Measurements from ENCODE around the gene SDK2.
"Not testable (repeated sequence)": the region's sequence is repeated elsewhere in the genome, so short reads cannot be mapped to it uniquely, and the experiment has no call there.

The SDK2 gene

DNA sequence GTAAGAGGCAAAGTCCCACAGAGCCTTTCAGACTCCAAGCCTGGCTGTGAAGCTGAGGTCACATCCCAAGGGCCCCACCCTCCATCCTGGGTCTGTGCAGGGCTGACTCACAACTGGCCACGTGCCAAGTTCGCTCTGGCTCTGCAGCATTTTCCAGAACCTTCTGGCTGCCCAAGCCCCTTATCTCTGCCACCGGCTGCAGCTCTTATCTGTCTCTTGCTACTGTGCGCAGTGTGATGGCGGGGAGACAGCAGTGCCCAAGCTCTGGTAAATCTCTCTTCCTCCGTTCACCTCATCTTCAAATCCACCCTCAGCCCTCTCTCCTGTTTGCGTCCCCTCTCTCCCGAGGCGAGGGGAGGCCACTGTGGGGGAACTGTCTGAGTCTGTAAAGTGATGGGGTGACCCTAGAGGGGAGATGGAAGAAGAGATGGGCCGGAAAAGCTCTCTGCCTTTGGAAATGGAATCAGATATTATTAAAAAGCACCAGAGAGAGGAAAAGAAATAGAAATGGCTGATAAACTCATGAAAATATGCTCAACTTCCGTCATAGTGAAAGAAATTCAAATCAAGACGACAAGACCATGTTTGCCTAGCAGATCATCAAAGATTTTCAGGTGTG is 169.8 kb downstream of the SDK2 start:
- no peak for FAIRE-seq

DNA sequence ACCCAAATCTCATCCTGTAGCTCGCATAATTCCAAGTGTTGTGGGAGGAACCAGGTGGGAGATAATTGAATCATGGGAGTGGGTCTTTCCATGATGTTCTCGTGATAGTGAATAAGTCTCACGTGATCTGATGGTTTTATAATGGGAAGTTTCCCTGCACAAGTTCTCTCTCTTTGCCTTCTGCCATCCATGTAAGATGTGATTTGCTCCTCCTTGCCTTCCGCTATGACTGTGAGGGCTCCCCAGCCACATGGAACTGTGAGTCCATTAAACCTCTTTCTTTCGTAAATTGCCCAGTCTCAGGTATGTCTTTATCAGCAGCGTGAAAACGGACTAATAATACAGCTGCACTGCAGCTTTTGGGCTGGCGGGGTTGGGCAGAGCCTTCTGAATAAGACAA is 171.5 kb downstream of the SDK2 start:
- not testable (repeated sequence) for FAIRE-seq

DNA sequence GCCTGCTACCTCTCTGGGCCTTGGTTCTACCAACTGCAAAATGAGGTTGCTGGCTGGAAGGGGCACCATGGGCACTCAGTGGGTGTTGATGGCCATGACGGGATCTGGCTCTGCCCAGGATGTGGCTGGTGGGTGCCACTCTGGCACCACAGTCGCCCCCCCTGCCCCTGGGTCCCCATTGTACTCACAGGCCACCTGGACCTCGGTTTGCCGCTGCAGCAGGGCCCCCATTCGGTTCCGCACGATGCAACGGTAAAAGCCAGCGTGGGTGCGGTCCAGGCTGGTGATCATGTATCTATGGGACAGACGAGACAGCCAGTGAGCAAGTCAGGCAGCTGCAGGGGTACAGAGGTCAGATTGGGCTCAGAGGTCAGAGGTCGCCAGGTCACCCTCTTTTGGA is 172.3 kb downstream of the SDK2 start:
- FAIRE-seq = no peak

DNA sequence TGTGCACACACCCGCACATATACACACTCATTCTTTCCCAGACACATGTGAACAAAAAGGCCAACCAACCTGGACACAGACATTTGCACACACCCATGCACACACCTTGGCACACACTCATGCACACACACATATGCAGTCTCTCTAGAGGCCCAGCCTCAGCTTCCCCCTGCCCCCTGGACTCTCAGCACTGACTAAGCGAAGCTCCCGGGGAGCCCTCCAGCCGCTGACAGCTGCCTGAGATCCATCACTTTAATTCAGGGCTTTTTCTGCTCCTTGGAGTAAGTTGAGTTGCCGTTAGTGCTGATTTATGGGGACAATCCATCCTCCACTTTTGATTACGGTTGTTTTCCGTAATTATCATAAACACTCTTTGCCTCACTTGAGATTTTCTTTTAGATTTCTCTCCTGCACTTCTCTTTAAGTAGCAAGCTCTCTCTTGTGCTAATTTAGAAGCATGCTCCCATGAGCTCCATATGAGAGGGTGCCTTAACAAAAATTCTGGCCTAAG is 173.9 kb downstream of the SDK2 start:
- no peak for FAIRE-seq

DNA sequence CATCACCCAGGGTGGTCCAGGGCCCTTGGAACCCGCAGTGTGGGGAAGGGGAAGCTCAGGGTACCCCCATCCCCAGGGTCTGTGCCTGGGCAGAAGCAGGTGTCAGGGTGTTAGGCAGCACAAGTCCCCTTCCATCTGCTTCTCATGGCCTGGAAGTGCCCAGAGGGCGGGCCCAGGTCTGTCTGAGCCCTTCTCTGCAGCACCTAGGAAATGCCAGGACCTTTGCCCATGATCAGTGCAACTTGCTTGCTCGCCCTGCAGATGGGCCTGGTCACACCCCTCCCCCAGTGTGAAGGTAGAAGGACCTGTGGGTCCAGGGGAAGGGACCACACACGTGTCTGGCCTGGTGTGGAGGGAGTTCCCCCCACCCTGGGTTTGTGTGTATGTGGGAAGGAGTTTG is 174.9 kb downstream of the SDK2 start:
- FAIRE-seq = no peak

DNA sequence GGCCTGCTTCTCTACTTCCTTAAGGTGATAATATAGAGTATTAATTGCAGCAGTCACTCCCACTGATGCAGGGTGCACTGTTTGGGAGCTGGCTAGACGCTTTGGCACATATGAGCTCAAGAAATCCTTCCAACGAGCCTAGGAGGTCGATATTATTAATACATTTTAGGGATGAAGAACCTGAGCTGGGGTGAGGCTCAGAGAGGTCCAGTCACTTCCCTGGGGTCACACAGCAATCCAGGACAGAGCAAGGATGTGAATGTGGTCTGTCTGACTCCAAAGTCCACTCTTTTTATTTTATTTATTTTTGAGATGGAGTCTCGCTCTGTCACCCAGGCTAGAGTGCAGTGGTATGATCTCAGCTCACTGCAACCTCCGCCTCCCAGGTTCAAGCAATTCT is 176.0 kb downstream of the SDK2 start:
- no peak for FAIRE-seq

DNA sequence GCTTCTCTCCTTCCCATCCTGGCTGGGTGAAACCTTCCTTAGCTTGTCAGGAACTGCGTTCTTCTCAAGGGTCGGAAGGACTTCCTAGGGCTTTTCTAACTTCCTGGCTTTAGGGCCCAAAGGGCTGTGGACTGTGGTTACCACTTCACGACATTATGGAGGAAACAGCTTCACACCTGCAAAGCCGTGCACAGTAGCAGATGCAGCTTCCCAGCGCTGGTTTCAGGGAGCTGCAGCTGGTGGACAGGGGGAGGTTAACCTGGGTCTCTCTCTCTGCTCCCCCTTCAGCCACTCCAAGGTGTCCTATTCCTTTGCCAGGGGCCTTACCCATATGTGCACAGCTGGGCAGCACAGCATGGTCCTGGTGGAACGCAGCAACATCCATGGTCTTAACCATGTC is 176.6 kb downstream of the SDK2 start:
- FAIRE-seq = no peak

DNA sequence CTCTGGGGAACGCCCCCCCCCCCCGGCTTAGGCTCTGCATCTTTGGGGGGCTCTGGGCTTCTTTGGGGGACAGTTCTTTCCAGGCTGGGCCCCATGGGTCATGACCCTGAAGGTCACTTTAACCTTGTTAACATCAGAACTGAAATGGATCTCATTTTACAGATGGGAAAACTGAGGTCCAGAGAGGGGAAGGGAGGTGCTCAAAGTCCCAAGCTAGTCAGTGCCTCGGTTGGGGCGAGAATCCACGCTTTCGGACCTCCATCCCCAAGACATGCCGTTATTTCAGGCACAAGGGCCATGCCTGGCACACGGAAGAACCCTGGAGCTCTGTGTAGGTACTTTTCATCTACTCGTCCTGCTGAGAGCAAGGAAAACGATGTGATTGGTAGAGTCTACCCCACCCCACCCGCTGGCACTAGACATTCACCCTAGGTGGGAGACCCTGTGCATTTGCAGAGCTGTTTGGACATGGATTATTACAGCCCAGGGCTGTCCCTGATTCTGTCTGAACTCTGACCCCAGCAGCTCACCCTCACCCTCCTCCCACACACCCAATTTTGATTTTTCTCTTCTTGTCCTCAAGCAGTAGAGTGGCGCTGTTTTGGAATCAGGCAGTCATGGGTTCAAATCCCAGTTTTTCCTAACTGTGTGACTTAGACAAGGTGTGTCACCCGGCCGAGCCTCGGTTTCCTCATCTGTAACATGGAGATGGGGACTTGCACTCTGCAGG is 177.4 kb downstream of the SDK2 start:
- no peak for FAIRE-seq

DNA sequence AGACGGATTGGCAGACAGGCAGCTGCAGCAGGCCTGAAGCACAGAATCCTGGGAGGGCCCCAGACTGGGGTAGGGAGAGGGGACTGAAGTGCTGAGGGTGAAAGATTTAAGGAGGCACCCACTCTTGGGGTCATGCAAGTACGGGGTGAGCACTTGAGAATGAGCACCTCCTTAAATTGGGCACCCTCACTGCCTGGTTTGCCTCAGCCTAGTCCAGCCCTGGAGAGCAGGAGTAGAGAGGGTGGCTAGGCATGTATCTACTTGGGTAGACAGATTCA is 178.4 kb downstream of the SDK2 start:
- FAIRE-seq = no peak

DNA sequence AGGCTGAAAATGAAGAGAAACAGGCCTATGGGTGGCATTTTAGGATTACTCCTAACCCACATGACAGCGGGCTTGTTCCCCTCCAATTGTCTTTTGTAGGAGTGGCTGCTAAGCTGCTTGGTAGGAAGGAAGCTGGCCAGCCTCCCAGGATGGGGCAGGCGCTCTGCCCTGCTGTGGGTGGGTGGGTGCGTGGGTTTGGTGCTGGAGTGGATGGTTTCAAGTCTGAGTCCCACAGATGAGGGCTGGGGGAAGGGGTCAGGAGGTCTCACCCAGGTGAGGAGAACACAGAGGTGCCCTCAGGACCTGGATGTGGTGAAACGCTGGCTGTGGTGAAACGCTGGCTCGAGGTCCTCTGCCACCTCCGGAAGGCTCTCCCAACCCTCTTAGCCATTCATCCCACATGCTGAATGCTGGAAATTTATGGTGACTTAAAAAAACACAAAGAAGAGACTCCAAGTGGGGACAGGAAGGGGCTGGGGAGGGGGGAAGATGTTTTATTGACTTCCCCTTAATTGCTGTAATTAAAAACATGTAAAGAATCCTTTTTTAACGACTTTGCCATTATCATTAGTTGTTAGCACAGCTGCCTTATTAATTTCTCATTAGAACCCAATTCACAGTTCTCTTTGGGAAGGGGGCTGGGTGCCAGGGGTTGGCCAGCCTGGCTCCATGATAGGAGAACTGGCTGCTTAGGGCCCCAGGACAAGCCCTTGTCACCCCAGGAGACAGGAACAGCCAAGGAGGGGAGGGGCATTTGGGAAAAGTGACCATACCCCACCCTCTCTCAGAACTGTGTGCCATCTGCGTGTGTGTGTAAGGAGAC is 178.9 kb downstream of the SDK2 start:
- no peak for FAIRE-seq

DNA sequence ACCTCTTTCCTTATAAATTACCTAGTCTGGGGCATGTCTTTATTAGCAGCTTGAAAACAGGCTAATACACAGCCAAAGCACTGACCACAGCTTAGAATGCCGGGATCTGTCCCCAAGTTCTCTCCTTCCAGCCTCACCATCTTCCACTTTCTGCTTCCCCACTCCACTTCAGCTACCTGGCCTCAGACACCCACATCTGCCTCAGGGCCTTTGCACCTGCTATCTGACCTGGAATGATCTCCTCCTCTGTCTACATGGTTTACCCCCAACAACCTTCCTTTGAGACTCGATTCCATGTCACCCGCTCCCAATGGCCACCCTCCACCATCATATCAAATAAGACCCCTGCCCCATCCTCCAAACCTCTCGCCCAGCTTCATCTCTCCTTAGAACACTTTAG is 179.8 kb downstream of the SDK2 start:
- no peak for FAIRE-seq

DNA sequence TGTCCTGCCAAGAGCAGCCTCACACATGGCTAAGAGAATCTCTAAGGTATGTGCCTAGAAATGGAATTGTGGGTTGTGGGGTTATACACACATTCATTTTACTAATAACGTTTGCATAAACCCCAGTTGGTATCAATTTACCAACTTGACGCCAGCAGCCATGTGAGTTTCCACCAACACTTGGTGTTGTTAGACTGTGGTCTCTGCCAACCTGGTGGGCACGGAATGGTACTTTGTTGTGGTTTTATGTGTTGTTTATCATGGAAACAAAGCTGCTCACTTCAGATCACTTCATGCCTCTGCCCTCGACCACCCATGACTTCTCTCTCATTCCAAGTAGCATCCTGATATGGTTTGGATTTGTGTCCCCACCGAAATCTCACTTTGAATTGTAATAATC is 180.4 kb downstream of the SDK2 start:
- FAIRE-seq = no peak

DNA sequence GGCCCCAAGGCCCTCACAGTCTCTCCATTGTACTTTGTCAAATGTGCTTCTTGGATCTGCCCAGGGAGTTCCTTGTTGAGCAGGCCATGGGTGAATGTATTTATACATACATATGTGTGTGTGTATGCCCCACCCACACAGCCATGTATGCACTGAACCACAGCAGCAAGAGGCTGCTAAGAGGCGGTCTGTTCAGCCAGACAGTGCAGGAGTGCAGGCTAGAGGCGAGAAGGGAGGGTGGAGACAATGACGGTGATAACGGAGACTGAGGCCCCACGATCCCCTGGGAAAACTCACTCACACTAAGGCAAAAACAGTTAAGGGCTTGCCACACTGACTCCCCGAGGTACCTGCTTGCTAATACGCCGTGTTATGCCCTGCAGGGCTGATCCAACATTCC is 181.4 kb downstream of the SDK2 start:
- FAIRE-seq = no peak

DNA sequence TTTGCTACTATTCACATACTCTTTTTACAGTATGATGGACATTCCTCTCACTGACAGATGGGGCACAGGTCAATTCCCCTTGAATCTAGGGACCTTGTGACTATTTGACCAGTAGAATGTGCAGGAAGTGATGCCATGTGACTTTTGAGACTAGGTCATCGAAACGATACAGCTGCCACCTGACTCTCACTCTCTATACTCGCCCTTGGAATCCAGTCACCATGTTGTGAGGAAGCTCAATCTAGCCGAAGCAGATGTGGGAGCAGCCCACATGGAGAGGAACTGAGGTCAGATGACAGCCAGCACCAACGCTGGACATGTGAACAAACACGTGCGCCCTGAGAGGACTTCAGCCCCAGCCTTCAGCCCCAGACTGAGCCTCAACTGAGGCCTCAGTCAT is 184.3 kb downstream of the SDK2 start:
- no peak for FAIRE-seq

DNA sequence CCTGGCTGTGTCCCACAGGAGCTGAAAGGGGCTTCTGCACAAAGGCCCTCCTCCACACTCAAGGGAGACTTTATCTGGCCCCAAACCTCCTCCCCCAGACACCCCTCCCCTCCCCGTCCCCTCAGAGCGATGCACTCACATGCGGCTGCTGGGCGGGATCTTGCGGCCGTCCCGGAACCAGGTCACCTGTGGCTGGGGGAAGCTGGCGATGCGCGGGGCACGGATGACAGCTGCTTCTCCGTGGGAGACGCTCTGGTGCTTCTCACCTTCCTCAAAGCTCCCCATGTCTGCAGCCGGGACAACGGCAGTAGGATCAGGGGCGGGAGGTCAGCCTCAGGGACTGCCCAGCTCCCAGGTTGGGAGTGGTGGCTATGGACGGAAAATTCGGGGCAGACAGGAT is 188.5 kb downstream of the SDK2 start:
- FAIRE-seq = no peak

DNA sequence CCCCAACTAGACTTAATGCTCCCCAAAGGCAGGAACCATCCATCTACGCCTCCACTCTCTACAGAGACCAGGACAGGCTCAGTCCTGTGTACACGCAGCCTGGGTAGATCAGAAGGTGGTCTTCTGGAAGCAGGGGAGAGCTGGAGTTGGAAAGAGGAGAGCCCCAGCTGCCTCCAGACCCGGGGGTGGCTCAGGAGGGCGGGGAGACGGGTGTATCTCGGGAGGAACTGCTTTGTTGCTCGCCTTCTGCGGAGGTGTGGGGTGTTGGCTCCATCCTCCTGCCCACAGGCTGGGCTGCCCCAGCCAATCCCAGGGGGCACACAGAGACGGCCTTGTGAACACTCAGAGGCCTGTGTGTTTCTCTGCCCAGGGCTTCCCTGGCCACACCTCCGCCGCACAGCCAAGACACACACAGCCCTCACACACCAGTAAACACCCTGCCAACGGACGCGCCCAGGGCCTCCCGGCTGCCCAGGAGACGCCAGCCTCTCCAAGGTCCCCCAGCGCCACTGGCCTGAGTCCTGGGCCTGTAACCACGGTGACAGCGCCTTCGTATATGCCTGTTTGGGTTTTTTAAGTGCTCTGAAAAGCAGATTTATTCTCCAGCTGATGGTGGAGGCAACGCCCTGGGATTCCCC is 189.1 kb downstream of the SDK2 start:
- FAIRE-seq = no peak

DNA sequence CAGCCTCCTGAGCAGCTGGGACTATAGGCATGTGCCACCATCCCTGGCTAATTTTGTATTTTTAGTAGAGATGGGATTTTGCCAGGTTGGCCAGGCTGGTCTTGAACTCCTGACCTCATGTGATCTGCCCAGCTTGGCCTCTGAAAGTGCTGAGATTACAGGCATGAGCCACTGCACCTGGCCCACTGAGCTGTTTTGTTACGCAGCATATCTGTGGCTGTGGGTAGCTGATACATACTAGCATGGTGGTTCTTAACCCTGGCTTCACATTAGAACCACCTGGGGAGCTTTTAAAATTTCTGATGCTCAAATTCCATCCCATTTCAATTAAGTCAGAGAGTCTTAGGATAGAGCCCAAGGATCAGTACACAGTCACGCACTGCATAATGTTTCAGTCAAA is 190.8 kb downstream of the SDK2 start:
- FAIRE-seq = not testable (repeated sequence)

DNA sequence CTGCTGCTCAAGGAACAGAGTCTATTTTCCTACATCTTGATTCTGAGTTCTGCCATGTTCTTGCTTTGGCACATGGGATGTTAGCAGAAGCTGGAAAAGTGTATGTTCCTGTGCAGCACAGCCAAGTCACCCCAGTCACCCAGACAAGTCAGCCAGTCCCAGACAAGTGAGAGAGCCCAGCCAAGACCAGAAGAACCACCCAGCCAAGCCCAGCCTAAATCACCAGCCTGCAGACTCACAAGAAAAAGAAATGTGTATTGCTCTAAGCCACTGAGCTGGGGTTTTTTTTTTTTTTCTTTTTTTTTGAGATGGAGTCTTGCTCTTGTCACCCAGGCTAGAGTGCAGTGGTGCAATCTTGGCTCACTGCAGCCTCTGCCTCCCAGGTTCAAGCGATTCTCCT is 191.2 kb downstream of the SDK2 start:
- no peak for FAIRE-seq

DNA sequence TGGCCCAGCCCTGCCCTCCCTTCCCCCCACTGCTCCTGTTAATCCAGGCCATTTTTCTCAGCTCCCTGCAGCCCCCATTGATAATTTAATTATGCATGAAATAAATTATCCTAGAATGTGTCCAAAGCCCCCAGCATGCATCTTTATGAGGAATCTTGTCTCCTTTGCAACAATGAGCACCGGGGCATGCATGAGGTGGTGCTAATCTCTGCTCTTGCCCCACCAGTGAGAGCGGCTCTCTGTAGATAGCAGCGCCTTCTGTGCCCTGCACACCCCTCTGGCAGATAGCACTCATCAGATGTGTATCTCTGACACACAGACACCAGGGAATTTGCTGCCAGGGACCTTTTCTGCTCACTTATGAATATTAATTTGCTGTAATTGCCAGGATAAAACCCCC is 192.2 kb downstream of the SDK2 start:
- no peak for FAIRE-seq

DNA sequence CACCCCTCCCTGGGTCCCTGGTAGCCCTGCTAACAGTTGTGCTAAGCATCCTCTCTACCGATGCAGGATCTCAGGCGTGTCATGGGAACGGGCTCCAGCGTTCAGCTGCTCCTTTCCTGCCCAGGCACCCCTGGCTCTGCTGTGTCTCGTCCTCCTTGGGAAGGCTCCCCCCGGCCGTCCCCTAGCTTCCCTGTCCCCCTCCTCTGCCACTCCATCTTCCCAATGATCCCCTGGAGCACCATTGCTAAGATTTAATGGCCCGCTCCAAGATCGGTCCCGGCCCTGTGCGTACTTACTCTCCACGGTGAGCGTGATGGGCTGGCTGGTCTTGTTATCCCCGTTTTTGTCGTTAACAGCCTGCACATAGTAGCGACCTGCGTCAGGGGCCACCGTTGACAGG is 196.9 kb downstream of the SDK2 start:
- FAIRE-seq = no peak

DNA sequence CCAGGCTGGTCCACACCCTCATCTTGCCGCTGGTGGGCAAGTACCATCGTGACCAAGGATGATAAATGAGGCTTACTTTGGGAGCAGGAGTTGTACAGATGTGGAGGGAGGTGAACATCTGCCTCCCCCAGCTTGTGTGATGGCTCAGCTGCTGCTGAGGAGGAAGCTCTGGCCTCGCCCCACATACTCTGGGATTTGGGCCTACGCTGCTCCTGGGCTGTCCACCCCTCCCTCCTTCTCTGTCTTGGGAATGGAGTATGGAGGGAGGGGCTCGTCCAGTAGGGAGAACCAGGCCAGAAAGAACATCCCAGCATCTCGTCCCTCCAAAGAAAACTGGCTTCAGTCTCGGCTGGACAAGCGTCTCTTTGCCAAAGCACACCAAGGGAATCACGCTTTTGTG is 197.6 kb downstream of the SDK2 start:
- FAIRE-seq = no peak

DNA sequence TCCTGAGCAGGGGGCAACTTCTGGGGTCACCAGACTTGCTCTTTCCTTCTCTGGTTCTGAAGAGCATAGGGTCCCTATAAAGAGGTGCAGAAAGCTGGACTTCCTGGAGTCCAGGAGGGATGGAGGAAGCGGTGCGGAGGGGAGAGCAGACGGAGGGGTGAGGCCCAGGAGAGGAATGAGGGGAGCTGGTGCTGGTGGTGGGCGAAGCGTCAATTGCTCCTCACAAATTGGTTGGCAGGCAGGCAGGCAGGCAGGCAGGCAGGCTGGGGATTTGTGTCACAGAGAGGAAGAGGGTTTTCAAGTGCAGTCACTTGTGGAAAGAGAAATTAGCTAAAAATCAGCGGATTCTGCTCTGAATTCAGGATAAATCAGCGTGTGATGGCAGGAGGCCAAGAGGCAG is 198.8 kb downstream of the SDK2 start:
- no peak for FAIRE-seq

DNA sequence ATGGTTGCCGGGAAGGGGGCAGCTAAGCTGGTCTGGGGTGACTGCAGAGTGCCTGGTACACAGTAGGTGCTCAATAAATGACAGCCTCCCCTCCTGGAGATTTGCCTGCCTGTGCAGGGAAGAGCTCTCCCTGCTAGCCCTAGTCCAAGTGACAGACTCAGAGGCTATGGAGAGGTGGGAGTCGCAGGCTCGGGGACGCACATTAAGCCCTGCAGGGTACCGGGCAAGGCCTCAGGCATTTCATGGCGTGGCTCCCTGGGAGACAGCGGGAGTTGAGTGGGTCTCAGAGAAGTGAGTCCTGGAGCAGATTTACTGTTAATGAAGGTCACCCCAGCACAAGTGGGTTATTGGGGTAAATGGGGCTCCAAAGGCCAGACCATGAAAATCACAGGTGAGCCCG is 200.2 kb downstream of the SDK2 start:
- no peak for FAIRE-seq

DNA sequence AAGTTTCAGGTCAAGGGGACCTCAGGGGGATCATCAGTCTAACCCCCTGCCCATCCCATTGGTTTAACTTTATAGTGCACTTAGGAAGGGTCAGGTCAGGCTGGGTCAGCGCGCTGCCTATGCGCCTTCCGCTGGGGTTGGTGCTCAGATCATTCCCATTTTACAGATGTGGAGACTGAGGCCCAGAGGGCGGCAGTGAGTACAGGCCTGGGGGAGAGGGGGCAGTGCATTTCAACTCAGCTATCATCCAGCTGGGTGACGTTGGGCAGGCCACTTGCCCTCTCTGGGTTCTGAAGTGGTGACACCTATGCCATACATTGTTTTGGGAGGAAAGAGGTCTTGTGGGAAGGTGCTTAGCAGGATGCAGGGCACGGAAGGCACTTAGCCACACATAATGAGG is 204.6 kb downstream of the SDK2 start:
- FAIRE-seq = no peak
